NT2/D1 (cell line): ENCODE results near the gene CCDC85C.

Experiments
- DNase-seq: peaks from one replicate; pipeline ENCODE4 v3.0.0-alpha.2; 2011; ENCODE audit warnings: low read depth, low spot score
- H3K27me3 ChIP-seq: 2 replicates; pipeline ENCODE4 v1.6.0; 2011; ENCODE audit warnings: mild to moderate bottlenecking; ENCODE audit not compliant: insufficient read length, insufficient read depth
- H3K36me3 ChIP-seq: 2 replicates; pipeline ENCODE4 v1.6.1; 2011; ENCODE audit warnings: mild to moderate bottlenecking, low read length, mixed read lengths; ENCODE audit not compliant: insufficient read depth, insufficient read length
- H3K4me1 ChIP-seq: 2 replicates; pipeline ENCODE4 v1.5.1; 2011; ENCODE audit not compliant: insufficient read depth, insufficient read length
- H3K4me3 ChIP-seq: 2 replicates; pipeline ENCODE4 v1.5.1; 2011; ENCODE audit warnings: low read depth; ENCODE audit not compliant: insufficient read length
- H3K9ac ChIP-seq: 2 replicates; pipeline ENCODE4 v1.6.0; 2011; ENCODE audit warnings: low read depth; ENCODE audit not compliant: insufficient read length
- H3K9me3 ChIP-seq: 2 replicates; pipeline ENCODE4 v1.5.1; 2011; ENCODE audit warnings: mild to moderate bottlenecking, low read length; ENCODE audit not compliant: insufficient read depth
- SUZ12 ChIP-seq: IDR thresholded peaks from 2 replicates; pipeline ENCODE4 v1.6.1; 2011; ENCODE audit not compliant: insufficient read length, insufficient read depth; ENCODE audit errors: extremely low read depth
- YY1 ChIP-seq: IDR thresholded peaks from 2 replicates; pipeline ENCODE4 v1.6.1; 2011; ENCODE audit not compliant: insufficient read length, insufficient read depth
- ZNF274 ChIP-seq: IDR thresholded peaks from 2 replicates; pipeline ENCODE4 v1.6.1; 2011; ENCODE audit warnings: mild to moderate bottlenecking, low read depth, low read length

Gene CCDC85C

DNA sequence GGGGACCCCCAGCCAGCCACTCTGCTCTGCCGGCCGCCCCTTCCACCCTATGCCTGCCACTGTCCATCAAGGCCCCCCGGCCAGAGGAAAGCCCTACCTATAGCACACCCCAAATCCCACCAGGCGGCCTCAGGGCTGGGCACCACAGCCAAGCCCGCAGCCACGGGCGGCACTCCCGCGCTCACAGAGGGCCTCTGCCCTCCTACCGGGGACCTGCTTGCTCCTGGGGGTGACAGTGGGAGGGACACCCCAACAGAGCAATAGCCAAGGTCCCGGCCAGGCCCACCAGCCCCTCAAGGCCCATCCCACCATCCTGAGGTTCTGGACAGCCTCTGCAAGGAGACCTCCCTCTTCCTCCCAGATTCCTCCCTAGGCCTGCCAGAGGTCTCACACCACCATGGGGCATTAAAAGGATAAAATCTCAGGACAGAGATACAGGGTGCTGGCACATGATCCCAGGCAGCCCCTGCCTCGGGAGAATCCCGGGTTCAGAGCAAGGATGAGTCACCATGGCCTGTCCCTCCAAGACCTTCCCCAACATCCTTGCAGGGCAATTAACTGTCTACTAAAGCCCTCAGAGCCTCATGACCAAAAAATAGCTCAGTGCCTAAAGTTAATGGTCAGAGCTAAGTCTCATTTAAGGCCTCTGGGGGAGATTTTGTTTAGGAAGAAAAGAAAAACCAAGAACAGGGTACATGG, 17.1 kb downstream of the CCDC85C start:
- no peak for DNase-seq
- Histone ChIP-seq H3K9me3 (no peaks in the 10 kb centered on the region), H3K36me3 (peaks cover 16% of the 10 kb centered on the region), H3K9ac (no peak overlapping the region), H3K4me1 (peaks cover 33% of the 10 kb centered on the region), H3K27me3 (no peaks in the 10 kb centered on the region), H3K4me3 (no peak overlapping the region)
- TF ChIP-seq ZNF274 (no peak), YY1 (no peak), SUZ12 (no peak)

DNA sequence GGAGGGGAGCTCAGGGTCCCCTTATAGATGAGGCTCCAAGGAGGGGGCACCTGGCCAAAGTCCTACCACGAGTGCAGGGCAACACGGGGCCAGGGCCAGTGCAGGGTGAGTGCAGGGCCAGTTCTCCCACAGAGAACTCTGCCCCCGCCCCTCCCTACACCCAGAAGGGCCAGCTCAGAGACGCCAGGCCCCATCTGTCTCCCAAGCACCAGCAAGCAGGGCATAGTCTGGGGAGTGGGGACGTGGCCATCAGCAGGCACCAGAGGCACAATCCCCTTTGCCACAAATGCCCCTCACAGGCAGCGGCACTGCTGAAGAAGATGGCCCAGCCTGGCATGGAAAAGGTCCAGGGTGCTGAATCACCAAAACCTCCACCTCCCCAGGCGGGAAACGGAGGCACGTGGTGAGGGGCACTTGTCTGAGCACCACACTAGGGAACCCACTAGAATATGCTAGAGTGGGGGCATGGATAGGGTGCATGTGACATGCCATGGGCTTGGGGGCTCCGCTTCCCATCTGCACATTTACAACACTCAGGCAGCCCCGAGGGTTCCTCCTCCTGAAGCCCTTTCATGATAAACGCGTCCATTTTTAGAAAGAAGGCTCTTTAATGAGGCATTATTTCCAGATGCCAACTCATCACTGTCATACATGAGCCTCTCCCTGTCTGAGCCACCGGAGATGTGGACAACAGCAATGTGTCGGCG, 17.8 kb downstream of the CCDC85C start:
- Histone ChIP-seq H3K36me3 (peaks cover 22% of the 10 kb centered on the region), H3K4me1 (peaks cover 36% of the 10 kb centered on the region), H3K27me3 (no peaks in the 10 kb centered on the region), H3K9ac (no peak overlapping the region), H3K4me3 (no peak overlapping the region), H3K9me3 (no peaks in the 10 kb centered on the region)
- TF ChIP-seq SUZ12 (no peak), YY1 (no peak)
- DNase-seq, result no peak

DNA sequence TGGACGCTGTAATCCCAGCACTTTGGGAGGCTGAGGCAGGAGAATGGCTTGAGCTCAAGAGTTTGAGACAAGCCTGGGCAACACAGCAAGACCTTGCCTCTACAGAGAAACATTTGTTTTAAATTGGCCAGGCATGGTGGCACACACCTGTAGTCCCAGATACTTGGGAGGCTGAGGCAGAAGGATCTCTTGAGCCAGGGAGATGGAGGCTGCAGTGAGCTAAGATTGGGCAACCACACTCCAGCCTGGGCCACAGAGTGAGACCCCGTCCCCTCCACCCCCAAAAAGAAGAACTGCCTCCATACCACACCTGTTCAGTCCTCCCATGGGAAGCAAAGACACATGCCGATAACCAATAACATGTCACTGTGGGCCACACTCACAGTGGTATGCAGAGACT, 19.2 kb downstream of the CCDC85C start:
- TF ChIP-seq YY1 (no peak), SUZ12 (no peak), ZNF274 (no peak)

DNA sequence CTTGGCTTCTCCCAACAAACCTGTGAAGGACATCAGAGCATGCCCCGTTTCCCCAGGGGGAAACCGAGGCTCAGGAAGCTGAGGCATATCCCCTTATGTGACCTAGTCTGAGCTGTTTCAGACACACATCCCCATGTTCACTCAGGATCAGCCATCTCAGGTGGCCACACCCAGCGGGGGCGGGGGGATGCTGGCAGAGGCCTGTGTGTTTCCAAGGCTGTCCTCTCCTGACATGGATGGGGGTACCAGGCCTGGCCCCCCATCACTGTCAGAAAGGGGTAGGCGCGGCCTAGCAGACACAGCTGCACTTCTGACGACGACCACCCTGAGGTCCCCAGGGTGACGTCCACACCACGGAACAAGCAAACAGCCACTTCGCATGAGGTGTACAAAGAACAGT, 22.1 kb downstream of the CCDC85C start:
- peaks cover 23% of the 10 kb centered on the region for H3K4me1 ChIP-seq

More for the DNA sequence above, 19.2 kb downstream of the CCDC85C start:
- H3K36me3 ChIP-seq, result peaks cover 22% of the 10 kb centered on the region
- H3K9me3 ChIP-seq, result no peaks in the 10 kb centered on the region
- DNase-seq, result no peak
- no peak overlapping the region for H3K9ac ChIP-seq
- H3K27me3 ChIP-seq, result no peaks in the 10 kb centered on the region
- H3K4me3 ChIP-seq, result no peak overlapping the region
- peaks cover 33% of the 10 kb centered on the region for H3K4me1 ChIP-seq

DNA sequence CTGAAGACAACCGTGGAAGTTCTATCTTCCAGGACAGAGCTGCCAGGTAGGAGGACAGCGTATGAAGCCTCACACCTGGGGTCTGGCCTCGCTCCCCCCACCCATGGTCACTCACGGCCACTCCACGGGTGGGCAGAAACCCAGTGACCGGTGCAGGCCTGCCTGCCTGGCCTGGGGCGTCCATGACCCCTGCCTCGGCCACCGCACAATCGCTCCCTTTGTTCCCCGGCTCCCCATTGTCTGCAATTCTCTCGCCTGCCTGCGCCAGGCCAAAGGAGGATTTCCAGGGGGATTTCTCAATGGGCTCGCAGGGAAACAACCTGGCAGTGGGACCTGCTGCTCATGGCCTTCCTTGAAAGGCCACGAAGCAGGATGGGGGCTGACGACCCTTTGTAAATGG, 22.6 kb downstream of the CCDC85C start:
- peaks cover 29% of the 10 kb centered on the region for H3K36me3 ChIP-seq
- no peaks in the 10 kb centered on the region for H3K9me3 ChIP-seq
- DNase-seq, result no peak
- no peak overlapping the region for H3K9ac ChIP-seq
- TF ChIP-seq SUZ12 (no peak), ZNF274 (no peak), YY1 (no peak)
- no peak overlapping the region for H3K4me3 ChIP-seq
- no peaks in the 10 kb centered on the region for H3K27me3 ChIP-seq
- H3K4me1 ChIP-seq, result peaks cover 25% of the 10 kb centered on the region

More for the DNA sequence above, 22.1 kb downstream of the CCDC85C start:
- DNase-seq, result no peak
- H3K27me3 ChIP-seq, result no peaks in the 10 kb centered on the region
- TF ChIP-seq ZNF274 (no peak), YY1 (no peak), SUZ12 (no peak)
- no peak overlapping the region for H3K4me3 ChIP-seq
- H3K9me3 ChIP-seq, result no peaks in the 10 kb centered on the region
- no peak overlapping the region for H3K9ac ChIP-seq
- peaks cover 29% of the 10 kb centered on the region for H3K36me3 ChIP-seq

DNA sequence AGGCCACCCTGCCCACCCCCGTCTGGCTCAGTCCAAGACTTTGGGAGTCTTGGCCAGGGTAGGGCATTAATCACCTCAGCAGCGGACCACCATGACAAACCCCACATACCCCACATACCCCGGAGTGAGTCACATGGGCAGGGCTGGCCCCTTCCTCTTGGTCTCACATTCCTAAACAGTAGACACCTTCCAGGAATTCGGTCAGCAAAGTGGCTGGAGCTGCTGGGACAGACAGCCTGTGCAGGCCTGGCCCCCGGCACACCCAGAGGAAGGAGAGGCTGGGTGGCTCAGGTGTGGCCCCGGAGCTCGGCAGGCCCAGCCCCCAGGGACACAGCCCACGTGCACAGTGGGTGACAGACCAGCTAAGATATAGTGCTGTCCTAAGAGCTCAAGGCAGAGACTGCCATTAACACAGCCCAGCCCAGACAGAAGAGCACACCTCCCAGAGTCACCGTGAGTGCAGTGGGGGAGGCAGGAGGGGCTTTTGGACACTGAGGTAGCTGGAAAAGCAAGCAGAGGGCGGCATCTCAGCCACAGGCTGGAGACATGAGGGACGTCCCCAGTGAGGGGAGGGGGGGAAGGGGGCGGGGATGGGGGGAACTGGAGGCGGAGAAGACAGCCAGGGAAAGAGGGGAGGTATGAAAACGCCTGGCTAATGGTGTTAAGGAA, 24.0 kb downstream of the CCDC85C start:
- H3K36me3 ChIP-seq, result peaks cover 28% of the 10 kb centered on the region
- no peak overlapping the region for H3K9ac ChIP-seq
- DNase-seq, result no peak
- H3K27me3 ChIP-seq, result no peaks in the 10 kb centered on the region
- H3K4me3 ChIP-seq, result no peak overlapping the region
- H3K4me1 ChIP-seq, result peaks cover 38% of the 10 kb centered on the region
- H3K9me3 ChIP-seq, result no peaks in the 10 kb centered on the region
- TF ChIP-seq ZNF274 (no peak), YY1 (no peak), SUZ12 (no peak)
